ENCODE measurements around the gene RTN4R. TPM values are rescaled to one million over a fixed set of nuclear protein-coding genes. Genes with fewer than 3 reads are reported as not detected.

RTN4R gene
- total RNA-seq, 1 experiment from 2014 or later: 19.0 TPM

DNA sequence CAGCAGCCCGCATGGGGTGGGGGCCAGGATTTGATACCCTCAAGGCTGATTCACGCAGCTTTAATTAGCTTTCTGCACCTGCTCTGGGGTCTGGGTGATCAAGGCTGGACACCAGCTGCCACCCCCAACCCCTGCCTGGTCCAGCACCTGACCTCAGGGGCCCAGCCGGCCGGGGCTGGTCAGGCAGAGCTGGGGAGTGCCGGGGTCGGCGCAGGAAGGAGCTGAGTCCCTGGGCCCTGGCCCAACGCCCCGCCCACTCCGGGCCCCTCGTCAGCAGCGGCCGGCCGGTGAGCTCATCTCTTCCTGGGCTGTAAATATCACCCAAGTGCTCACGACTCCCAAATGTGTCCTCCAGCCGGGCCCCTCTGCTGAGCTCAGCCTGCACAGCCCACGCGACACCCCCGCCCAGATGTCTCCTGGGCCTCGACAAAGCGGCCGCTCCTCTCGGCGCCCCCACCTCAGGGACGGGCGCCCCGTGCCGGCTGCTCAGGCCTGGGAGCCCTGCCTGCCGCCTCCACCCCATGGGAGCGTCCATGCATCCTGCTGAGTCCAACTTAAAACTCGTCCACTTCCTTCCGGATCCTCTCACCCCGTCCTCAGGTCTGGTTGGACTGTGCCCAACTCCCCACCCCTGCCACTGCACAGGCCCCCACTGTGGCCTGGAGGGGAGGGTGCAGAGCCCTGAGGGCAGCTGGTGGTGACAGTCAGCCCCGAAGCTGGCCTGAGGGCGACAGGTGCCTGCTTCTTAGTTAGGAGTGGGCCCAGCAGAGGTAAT lies 29.0 kb downstream of the RTN4R start:
- no peaks in the 10 kb centered on the region for H3K79me2 ChIP-seq (ENCODE audit: insufficient read depth, low read length)
- H3K4me3 ChIP-seq (replicated peaks in 1 of 2; ENCODE audit: low read depth in 1 of 2, low read length in 2 of 2): no peak overlapping the region
- H3K4me1 ChIP-seq (ENCODE audit: control insufficient read depth in 1 of 2, insufficient read depth in 2 of 2, low read length in 2 of 2): peaks cover 7 to 10% of the 10 kb centered on the region in 2 experiments; a peak in 3 of 4 replicates
- H3K36me3 ChIP-seq (ENCODE audit: control insufficient read depth in 1 of 2, insufficient read depth in 2 of 2, low read length in 2 of 2): no peaks in the 10 kb centered on the region
- no TSS peak for BruUV-seq (replicated peaks)
- H4K20me1 ChIP-seq (ENCODE audit: insufficient read depth): no peaks in the 10 kb centered on the region
- CTCF ChIA-PET: interaction anchor here (0.6 to 3.9 kb wide), 5 partner anchors 28 to 626 kb away, joined by 3 to 20 read pairs (median 4); no protein-coding TSS in a partner anchor
- DNase-seq (ENCODE audit: low read depth, low spot score): no peak
- no peak overlapping the region for H3K9ac ChIP-seq (ENCODE audit: low read length)
- TF ChIP-seq CEBPB (IDR thresholded peaks at IDR 0.05; ENCODE audit: low read depth) (no peak), ZFX (IDR thresholded peaks at IDR 0.05) (no peak), EZH2phosphoT487 (IDR thresholded peaks at IDR 0.05; ENCODE audit: borderline replicate concordance) (no peak), YY1 (IDR thresholded peaks at IDR 0.05; ENCODE audit: extremely low read depth, insufficient replicate concordance, low read depth, low read length) (no peak), SP1 (IDR thresholded peaks at IDR 0.05; ENCODE audit: low read depth) (no peak), JUND (IDR thresholded peaks at IDR 0.05) (no peak), FOSL1 (IDR thresholded peaks at IDR 0.05; ENCODE audit: low read depth) (no peak)
- TF ChIP-seq, protein P1, sequence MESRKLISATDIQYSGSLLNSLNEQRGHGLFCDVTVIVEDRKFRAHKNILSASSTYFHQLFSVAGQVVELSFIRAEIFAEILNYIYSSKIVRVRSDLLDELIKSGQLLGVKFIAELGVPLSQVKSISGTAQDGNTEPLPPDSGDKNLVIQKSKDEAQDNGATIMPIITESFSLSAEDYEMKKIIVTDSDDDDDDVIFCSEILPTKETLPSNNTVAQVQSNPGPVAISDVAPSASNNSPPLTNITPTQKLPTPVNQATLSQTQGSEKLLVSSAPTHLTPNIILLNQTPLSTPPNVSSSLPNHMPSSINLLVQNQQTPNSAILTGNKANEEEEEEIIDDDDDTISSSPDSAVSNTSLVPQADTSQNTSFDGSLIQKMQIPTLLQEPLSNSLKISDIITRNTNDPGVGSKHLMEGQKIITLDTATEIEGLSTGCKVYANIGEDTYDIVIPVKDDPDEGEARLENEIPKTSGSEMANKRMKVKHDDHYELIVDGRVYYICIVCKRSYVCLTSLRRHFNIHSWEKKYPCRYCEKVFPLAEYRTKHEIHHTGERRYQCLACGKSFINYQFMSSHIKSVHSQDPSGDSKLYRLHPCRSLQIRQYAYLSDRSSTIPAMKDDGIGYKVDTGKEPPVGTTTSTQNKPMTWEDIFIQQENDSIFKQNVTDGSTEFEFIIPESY (IDR thresholded peaks at IDR 0.05; ENCODE audit: extremely low read depth, insufficient replicate concordance, low read length): no peak
- TF ChIP-seq, protein P2, sequence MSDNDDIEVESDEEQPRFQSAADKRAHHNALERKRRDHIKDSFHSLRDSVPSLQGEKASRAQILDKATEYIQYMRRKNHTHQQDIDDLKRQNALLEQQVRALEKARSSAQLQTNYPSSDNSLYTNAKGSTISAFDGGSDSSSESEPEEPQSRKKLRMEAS (IDR thresholded peaks at IDR 0.05): no peak
- intact Hi-C loops (cut with micrococcal nuclease): loop anchor here (1.0 kb wide), 1 partner anchor 82 kb away; no protein-coding TSS in a partner anchor
- H3K9me2 ChIP-seq (ENCODE audit: insufficient read depth): no peaks in the 10 kb centered on the region
- H2AFZ ChIP-seq (ENCODE audit: low read depth, low read length, poor library complexity, severe bottlenecking): no peak overlapping the region
- no peak for ATAC-seq
- POLR2A ChIA-PET: no interaction called here
- H3K4me2 ChIP-seq (ENCODE audit: low read length): no peak overlapping the region
- no peaks in the 10 kb centered on the region for H3K27me3 ChIP-seq (ENCODE audit: insufficient read depth, low read length)
- RAD21 ChIA-PET (ENCODE audit: low non-redundant PET in 1 of 2, low total read pairs in 2 of 2, uncharacterized antibody in 2 of 2, unreplicated experiment in 2 of 2): interaction anchor here (1.2 to 1.5 kb wide), 2 partner anchors 82 kb away, joined by 8 read pairs; no protein-coding TSS in a partner anchor
- H3K9me3 ChIP-seq (ENCODE audit: control insufficient read depth in 1 of 2, insufficient read depth in 1 of 2, low read depth in 1 of 2, low read length in 2 of 2): no peaks in the 10 kb centered on the region
- H3K27ac ChIP-seq (ENCODE audit: low read depth, low read length): no peak overlapping the region

All from HCT116 (cell line).